ENCODE measurements around the gene AKR7A3.

GRCh38 chr1:19254416-19254815 lies 34.2 kb downstream of the AKR7A3 start:
- TF ChIP-seq CTCF (IDR thresholded peaks at IDR 0.05) (no peak), POLR2A (IDR thresholded peaks at IDR 0.05) (no peak)
